Gastroesophageal sphincter (tissue), 4 donors: Measurements from ENCODE around the gene KIF13A. TPM values are rescaled to one million over a fixed set of nuclear protein-coding genes. Genes with fewer than 3 reads are reported as not detected.

Source experiments
- ATAC-seq: fragments of 150-250 bp; one replicate; pipeline ENCODE4 v1.9.1; 2016; ENCODE audit warnings: mild to moderate bottlenecking, moderate library complexity
- H3K27ac ChIP-seq, 4 donors: fragments of 200-600 bp; sonication (generic) in 3 of 4; 1 replicate in 3 of 4; 2 replicates in 1 of 4; pipeline ENCODE4 v1.5.1; 2016 to 2019
- H3K27me3 ChIP-seq: fragments of 200-600 bp; sonication (generic); one replicate; pipeline ENCODE4 v1.5.1; 2019
- H3K36me3 ChIP-seq, 2 donors: fragments of 200-600 bp; sonication (generic); one replicate each; pipeline ENCODE4 v1.5.1; 2019; ENCODE audit warnings: control low read depth in 1 of 2
- H3K4me1 ChIP-seq, 3 donors: fragments of 200-600 bp; sonication (generic); 1 replicate in 2 of 3; 2 replicates in 1 of 3; pipeline ENCODE4 v1.5.1; 2016 to 2019; ENCODE audit warnings: control low read depth in 2 of 3
- H3K4me3 ChIP-seq, 2 donors: fragments of 200-600 bp; sonication (generic); one replicate each; pipeline ENCODE4 v1.5.1; 2019; ENCODE audit warnings: mild to moderate bottlenecking in 1 of 2, moderate library complexity in 1 of 2
- H3K9me3 ChIP-seq, 3 donors: fragments of 200-600 bp; sonication (generic); one replicate each; pipeline ENCODE4 v1.5.1; 2017 to 2019; ENCODE audit warnings: control low read depth in 2 of 3
- CTCF ChIP-seq, 4 experiments: fragments of 200-600 bp in 2 of 4; fragments of 450-650 bp in 2 of 4; sonication (generic) in 1 of 4; IDR thresholded peaks; one replicate each; pipeline ENCODE4 v1.5.1; 2017 to 2019; ENCODE audit warnings: antibody characterized with exemption in 4 of 4, mild to moderate bottlenecking in 2 of 4, moderate library complexity in 2 of 4
- EP300 ChIP-seq: sonication (generic); formaldehyde crosslinking; IDR thresholded peaks from one replicate; pipeline ENCODE4 v1.6.1; 2017; ENCODE audit warnings: antibody characterized with exemption, mild to moderate bottlenecking
- POLR2A ChIP-seq, 2 donors: fragments of 450-650 bp; IDR thresholded peaks; one replicate each; pipeline ENCODE4 v1.6.1; 2017; ENCODE audit warnings: antibody characterized with exemption in 2 of 2, mild to moderate bottlenecking in 2 of 2, moderate library complexity in 1 of 2
- POLR2AphosphoS5 ChIP-seq: sonication (generic); formaldehyde crosslinking; IDR thresholded peaks from one replicate; pipeline ENCODE4 v1.6.1; 2017; ENCODE audit warnings: antibody characterized with exemption
- whole genome bisulfite sequencing, 2 donors: methylation state at CpG; one replicate each; pipeline ENCODE4 v1.1.5; 2018; ENCODE audit warnings: low coverage in 1 of 2; 5-methylcytosine and 5-hydroxymethylcytosine counted together
- total RNA-seq, 4 donors: library from RNA; depleted of rRNA; stranded (reverse); fragments of >200 nt; gene quantifications; one replicate each; pipeline ENCODE4 v1.1.0, GENCODE V29; 2016

The KIF13A gene
- total RNA-seq, 4 donors from 2014 or later = 67.7 to 98.9 (median 84.1) TPM

GRCh38 chr6:17871836-17872235 is 115.6 kb downstream of the KIF13A start:
- peak overlapping the region in 1 of 4 donors; percentile 39 for H3K27ac ChIP-seq
- peak; percentile 64 for ATAC-seq
- TF ChIP-seq CTCF (IDR thresholded peaks at IDR 0.05) = no peak
- no peak for TF ChIP-seq POLR2A (IDR thresholded peaks at IDR 0.05)
- peak; percentile 43 for TF ChIP-seq POLR2AphosphoS5
- TF ChIP-seq EP300 = no peak
- H3K36me3 ChIP-seq = no peaks in the 10 kb centered on the region
- H3K4me1 ChIP-seq = peaks cover 8 to 77% (median 12%) of the 10 kb centered on the region in 3 donors
- no peak overlapping the region for H3K4me3 ChIP-seq
- WGBS, 2 donors = 44 to 66% methylated on average over 3 of the region's 3 CpGs
- no peaks in the 10 kb centered on the region for H3K27me3 ChIP-seq
- H3K9me3 ChIP-seq = no peaks in the 10 kb centered on the region

GRCh38 chr6:17871189-17871519 is 116.3 kb downstream of the KIF13A start:
- H3K4me1 ChIP-seq = peaks cover 7 to 77% (median 8%) of the 10 kb centered on the region in 3 donors
- no peaks in the 10 kb centered on the region for H3K36me3 ChIP-seq
- WGBS, 2 donors = 83 to 95% methylated on average over 1 of the region's 1 CpG
- no peak overlapping the region for H3K27ac ChIP-seq
- H3K9me3 ChIP-seq = no peaks in the 10 kb centered on the region
- TF ChIP-seq CTCF (IDR thresholded peaks at IDR 0.05) (no peak), POLR2AphosphoS5 (no peak), POLR2A (IDR thresholded peaks at IDR 0.05) (no peak), EP300 (no peak)
- no peak overlapping the region for H3K4me3 ChIP-seq
- no peak for ATAC-seq
- no peaks in the 10 kb centered on the region for H3K27me3 ChIP-seq

GRCh38 chr6:17870300-17871188 is 116.9 kb downstream of the KIF13A start:
- peaks cover 10 to 77% (median 12%) of the 10 kb centered on the region in 3 donors for H3K4me1 ChIP-seq

GRCh38 chr6:17869753-17870050 is 117.7 kb downstream of the KIF13A start:
- TF ChIP-seq EP300 (no peak), POLR2AphosphoS5 (no peak), POLR2A (IDR thresholded peaks at IDR 0.05) (no peak), CTCF (IDR thresholded peaks at IDR 0.05) (no peak)
- peaks cover 18 to 85% (median 21%) of the 10 kb centered on the region in 3 donors for H3K4me1 ChIP-seq
- WGBS, 2 donors = 59 to 66% methylated on average over 3 of the region's 3 CpGs
- no peaks in the 10 kb centered on the region for H3K36me3 ChIP-seq
- no peaks in the 10 kb centered on the region for H3K9me3 ChIP-seq
- no peak for ATAC-seq
- no peaks in the 10 kb centered on the region for H3K27me3 ChIP-seq
- H3K27ac ChIP-seq = peak overlapping the region in 3 of 4 donors; percentile 28 to 80 (median 49)
- no peak overlapping the region for H3K4me3 ChIP-seq

More at GRCh38 chr6:17870300-17871188, 116.9 kb downstream of the KIF13A start:
- WGBS, 2 donors = 81% methylated on average over 4 to 5 of the region's 5 CpGs
- no peak for ATAC-seq
- Histone ChIP-seq H3K36me3 (no peaks in the 10 kb centered on the region), H3K9me3 (no peaks in the 10 kb centered on the region), H3K27me3 (no peaks in the 10 kb centered on the region), H3K4me3 (no peak overlapping the region), H3K27ac (peak overlapping the region in 1 of 4 donors; percentile 80)
- TF ChIP-seq CTCF (IDR thresholded peaks at IDR 0.05) = no peak
- TF ChIP-seq POLR2A (IDR thresholded peaks at IDR 0.05) = no peak
- TF ChIP-seq EP300 = no peak
- no peak for TF ChIP-seq POLR2AphosphoS5
